K562 (cell line): ENCODE measurements around the gene HTR5A. TPM values are rescaled to one million over a fixed set of nuclear protein-coding genes. Genes with fewer than 3 reads are reported as not detected.

Experiments used
- CCNT2 ChIP-seq: IDR thresholded peaks from 2 replicates; pipeline ENCODE4 v1.6.1; 2011; ENCODE audit warnings: borderline replicate concordance, low read depth, mild to moderate bottlenecking, moderate library complexity, mixed read lengths, low read length; ENCODE audit not compliant: insufficient read length; ENCODE audit errors: extremely low read depth
- CHD1 ChIP-seq: fragments of 200-600 bp; sonication (generic); IDR thresholded peaks from one replicate; pipeline ENCODE4 v1.6.1; 2012; ENCODE audit warnings: mild to moderate bottlenecking, moderate library complexity, low read length, inconsistent platforms
- CXXC5 ChIP-seq: fragments of 250-450 bp; sonication (Bioruptor Pico); IDR thresholded peaks from 2 replicates; pipeline ENCODE4 v1.8.0; 2022; ENCODE audit warnings: inconsistent platforms, mild to moderate bottlenecking, moderate library complexity
- MTA1 ChIP-seq: fragments of 450-650 bp; IDR thresholded peaks from 2 replicates; pipeline ENCODE4 v1.6.1; 2017; ENCODE audit warnings: borderline replicate concordance
- NR2C1 ChIP-seq, 2 experiments: fragments of 450-650 bp; IDR thresholded peaks; 2 replicates each; pipeline ENCODE4 v1.6.1; 2017; ENCODE audit warnings: mild to moderate bottlenecking in 2 of 2, antibody characterized with exemption in 1 of 2, inconsistent platforms in 1 of 2, missing compliant biosample characterization in 1 of 2, missing genetic modification characterization in 1 of 2
- NR4A1 ChIP-seq, 2 experiments: fragments of 250-450 bp in 1 of 2; fragments of 450-650 bp in 1 of 2; sonication (Bioruptor Pico) in 1 of 2; IDR thresholded peaks; 2 replicates each; pipeline versions ENCODE4 v1.4.0 to v1.6.1; 2016 to 2020; ENCODE audit warnings: mild to moderate bottlenecking in 2 of 2, missing compliant biosample characterization in 1 of 2, missing genetic modification characterization in 1 of 2, moderate library complexity in 1 of 2
- PURB ChIP-seq: sonication (generic); formaldehyde crosslinking; IDR thresholded peaks from 2 replicates; pipeline ENCODE4 v1.9.0; 2021; ENCODE audit warnings: low read depth, mild to moderate bottlenecking, missing genetic modification reagents
- SMAD4 ChIP-seq: fragments of 250-450 bp; sonication (Bioruptor Pico); conservative IDR thresholded peaks from 2 replicates; pipeline ENCODE4 v1.8.0; 2021; ENCODE audit warnings: inconsistent platforms, mild to moderate bottlenecking, moderate library complexity
- SMARCA5 ChIP-seq: fragments of 450-650 bp; IDR thresholded peaks from 2 replicates; pipeline ENCODE4 v1.6.1; 2016
- TRIM28 ChIP-seq: fragments of 450-650 bp; IDR thresholded peaks from 2 replicates; pipeline ENCODE4 v1.6.1; 2017
- polyA plus RNA-seq, 8 experiments: library from polyadenylated mRNA; depleted of rRNA in 4 of 8; stranded (reverse) in 5 of 8; unstranded in 3 of 8; fragments of >200 nt; fragmentation: Nextera tagmentation in 2 of 8; fragmentation: Illumina TruSeq in 1 of 8; extraction: Ambion mirVana in 2 of 8; extraction: Trizol in 1 of 8; gene quantifications; 2 replicates each; pipeline versions ENCODE4 v1.2.1 to v1.2.3, GENCODE V29; 2011 to 2014; ENCODE audit warnings: inconsistent platforms in 1 of 8, missing spikeins in 1 of 8
- total RNA-seq, 7 experiments: library from RNA; depleted of rRNA in 6 of 7; stranded (reverse); fragments of >200 nt in 6 of 7; fragmentation: Illumina TruSeq in 2 of 7; extraction: Trizol in 2 of 7; gene quantifications; 2 replicates each; pipeline versions ENCODE4 v1.2.1 to v1.2.3, GENCODE V29; 2011 to 2021; ENCODE audit warnings: low replicate concordance in 1 of 7
- TF ChIP-seq, protein P1 (sequence below): fragments of 450-650 bp; IDR thresholded peaks from 2 replicates; pipeline ENCODE4 v1.6.1; 2016; ENCODE audit warnings: mild to moderate bottlenecking, moderate library complexity
- TF ChIP-seq, protein P2 (sequence below), 2 experiments: IDR thresholded peaks in 1 of 2; conservative IDR thresholded peaks in 1 of 2; 2 replicates each; pipeline ENCODE4 v1.6.1; 2016; ENCODE audit warnings: low read depth in 2 of 2, mild to moderate bottlenecking in 1 of 2, missing compliant biosample characterization in 1 of 2, missing genetic modification characterization in 1 of 2, moderate library complexity in 1 of 2

Gene HTR5A
- total and polyA plus RNA-seq, 9 of the 15 experiments (the other 6 are each of a cell fraction or from before 2014, with no cell fraction given), result 0.06 TPM; not detected in 8

DNA sequence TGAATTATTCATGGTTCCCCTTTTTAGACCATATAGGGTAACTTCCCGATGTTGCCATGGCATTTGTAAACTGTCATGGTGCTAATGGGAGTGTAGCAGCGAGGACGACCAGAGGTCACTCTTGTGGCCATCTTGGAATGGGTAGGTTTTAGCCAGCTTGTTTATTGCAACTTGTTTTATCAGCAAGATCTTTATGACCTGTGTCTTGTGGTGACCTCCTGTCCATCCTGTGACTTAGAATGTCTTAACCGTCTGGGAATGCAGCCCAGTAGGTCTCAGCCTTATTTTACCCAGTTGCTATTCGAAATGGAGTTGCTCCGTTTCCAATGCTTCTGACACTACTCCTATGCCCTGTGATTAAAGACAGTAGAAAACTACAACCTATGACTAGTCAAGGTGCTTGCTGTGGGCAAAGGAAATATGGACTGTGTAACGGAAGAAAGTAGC is 48.4 kb upstream of the HTR5A start (continued):
- TF ChIP-seq, protein P1, sequence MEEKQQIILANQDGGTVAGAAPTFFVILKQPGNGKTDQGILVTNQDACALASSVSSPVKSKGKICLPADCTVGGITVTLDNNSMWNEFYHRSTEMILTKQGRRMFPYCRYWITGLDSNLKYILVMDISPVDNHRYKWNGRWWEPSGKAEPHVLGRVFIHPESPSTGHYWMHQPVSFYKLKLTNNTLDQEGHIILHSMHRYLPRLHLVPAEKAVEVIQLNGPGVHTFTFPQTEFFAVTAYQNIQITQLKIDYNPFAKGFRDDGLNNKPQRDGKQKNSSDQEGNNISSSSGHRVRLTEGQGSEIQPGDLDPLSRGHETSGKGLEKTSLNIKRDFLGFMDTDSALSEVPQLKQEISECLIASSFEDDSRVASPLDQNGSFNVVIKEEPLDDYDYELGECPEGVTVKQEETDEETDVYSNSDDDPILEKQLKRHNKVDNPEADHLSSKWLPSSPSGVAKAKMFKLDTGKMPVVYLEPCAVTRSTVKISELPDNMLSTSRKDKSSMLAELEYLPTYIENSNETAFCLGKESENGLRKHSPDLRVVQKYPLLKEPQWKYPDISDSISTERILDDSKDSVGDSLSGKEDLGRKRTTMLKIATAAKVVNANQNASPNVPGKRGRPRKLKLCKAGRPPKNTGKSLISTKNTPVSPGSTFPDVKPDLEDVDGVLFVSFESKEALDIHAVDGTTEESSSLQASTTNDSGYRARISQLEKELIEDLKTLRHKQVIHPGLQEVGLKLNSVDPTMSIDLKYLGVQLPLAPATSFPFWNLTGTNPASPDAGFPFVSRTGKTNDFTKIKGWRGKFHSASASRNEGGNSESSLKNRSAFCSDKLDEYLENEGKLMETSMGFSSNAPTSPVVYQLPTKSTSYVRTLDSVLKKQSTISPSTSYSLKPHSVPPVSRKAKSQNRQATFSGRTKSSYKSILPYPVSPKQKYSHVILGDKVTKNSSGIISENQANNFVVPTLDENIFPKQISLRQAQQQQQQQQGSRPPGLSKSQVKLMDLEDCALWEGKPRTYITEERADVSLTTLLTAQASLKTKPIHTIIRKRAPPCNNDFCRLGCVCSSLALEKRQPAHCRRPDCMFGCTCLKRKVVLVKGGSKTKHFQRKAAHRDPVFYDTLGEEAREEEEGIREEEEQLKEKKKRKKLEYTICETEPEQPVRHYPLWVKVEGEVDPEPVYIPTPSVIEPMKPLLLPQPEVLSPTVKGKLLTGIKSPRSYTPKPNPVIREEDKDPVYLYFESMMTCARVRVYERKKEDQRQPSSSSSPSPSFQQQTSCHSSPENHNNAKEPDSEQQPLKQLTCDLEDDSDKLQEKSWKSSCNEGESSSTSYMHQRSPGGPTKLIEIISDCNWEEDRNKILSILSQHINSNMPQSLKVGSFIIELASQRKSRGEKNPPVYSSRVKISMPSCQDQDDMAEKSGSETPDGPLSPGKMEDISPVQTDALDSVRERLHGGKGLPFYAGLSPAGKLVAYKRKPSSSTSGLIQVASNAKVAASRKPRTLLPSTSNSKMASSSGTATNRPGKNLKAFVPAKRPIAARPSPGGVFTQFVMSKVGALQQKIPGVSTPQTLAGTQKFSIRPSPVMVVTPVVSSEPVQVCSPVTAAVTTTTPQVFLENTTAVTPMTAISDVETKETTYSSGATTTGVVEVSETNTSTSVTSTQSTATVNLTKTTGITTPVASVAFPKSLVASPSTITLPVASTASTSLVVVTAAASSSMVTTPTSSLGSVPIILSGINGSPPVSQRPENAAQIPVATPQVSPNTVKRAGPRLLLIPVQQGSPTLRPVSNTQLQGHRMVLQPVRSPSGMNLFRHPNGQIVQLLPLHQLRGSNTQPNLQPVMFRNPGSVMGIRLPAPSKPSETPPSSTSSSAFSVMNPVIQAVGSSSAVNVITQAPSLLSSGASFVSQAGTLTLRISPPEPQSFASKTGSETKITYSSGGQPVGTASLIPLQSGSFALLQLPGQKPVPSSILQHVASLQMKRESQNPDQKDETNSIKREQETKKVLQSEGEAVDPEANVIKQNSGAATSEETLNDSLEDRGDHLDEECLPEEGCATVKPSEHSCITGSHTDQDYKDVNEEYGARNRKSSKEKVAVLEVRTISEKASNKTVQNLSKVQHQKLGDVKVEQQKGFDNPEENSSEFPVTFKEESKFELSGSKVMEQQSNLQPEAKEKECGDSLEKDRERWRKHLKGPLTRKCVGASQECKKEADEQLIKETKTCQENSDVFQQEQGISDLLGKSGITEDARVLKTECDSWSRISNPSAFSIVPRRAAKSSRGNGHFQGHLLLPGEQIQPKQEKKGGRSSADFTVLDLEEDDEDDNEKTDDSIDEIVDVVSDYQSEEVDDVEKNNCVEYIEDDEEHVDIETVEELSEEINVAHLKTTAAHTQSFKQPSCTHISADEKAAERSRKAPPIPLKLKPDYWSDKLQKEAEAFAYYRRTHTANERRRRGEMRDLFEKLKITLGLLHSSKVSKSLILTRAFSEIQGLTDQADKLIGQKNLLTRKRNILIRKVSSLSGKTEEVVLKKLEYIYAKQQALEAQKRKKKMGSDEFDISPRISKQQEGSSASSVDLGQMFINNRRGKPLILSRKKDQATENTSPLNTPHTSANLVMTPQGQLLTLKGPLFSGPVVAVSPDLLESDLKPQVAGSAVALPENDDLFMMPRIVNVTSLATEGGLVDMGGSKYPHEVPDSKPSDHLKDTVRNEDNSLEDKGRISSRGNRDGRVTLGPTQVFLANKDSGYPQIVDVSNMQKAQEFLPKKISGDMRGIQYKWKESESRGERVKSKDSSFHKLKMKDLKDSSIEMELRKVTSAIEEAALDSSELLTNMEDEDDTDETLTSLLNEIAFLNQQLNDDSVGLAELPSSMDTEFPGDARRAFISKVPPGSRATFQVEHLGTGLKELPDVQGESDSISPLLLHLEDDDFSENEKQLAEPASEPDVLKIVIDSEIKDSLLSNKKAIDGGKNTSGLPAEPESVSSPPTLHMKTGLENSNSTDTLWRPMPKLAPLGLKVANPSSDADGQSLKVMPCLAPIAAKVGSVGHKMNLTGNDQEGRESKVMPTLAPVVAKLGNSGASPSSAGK, result no peak
- peak; percentile 43; the same call in 1 of the 2 replicates for TF ChIP-seq NR2C1 (IDR thresholded peaks at IDR 0.05)
- TF ChIP-seq NR2C1 (tag; IDR thresholded peaks at IDR 0.05), result peak; percentile 80
- no peak for TF ChIP-seq NR4A1 (CRISPR knock-in tag; IDR thresholded peaks at IDR 0.05)
- peak; percentile 73; the same call in 1 of the 2 replicates for TF ChIP-seq NR4A1 (tag; IDR thresholded peaks at IDR 0.05)
- TF ChIP-seq MTA1, result no peak
- TF ChIP-seq, protein P2, sequence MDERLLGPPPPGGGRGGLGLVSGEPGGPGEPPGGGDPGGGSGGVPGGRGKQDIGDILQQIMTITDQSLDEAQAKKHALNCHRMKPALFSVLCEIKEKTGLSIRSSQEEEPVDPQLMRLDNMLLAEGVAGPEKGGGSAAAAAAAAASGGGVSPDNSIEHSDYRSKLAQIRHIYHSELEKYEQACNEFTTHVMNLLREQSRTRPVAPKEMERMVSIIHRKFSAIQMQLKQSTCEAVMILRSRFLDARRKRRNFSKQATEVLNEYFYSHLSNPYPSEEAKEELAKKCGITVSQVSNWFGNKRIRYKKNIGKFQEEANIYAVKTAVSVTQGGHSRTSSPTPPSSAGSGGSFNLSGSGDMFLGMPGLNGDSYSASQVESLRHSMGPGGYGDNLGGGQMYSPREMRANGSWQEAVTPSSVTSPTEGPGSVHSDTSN (CRISPR knock-in tag; IDR thresholded peaks at IDR 0.05; ENCODE audit: low read depth), result no peak
- TF ChIP-seq, protein P2 (tag; conservative IDR thresholded peaks at IDR 0.05; ENCODE audit: low read depth), result 0 out of 2 replicates have a peak, but pooled peaks have one; percentile 18
- TF ChIP-seq PURB (CRISPR knock-in tag), result no peak
- TF ChIP-seq CHD1, result no peak
- TF ChIP-seq CCNT2, result no peak
- TF ChIP-seq SMAD4 (CRISPR knock-in tag), result peak; percentile 82
- no peak for TF ChIP-seq TRIM28
- TF ChIP-seq SMARCA5, result no peak
- no peak for TF ChIP-seq CXXC5 (CRISPR knock-in tag)
